Left lung (tissue), 10 donors: ENCODE measurements around the gene ERN2. TPM values are rescaled to one million over a fixed set of nuclear protein-coding genes. Genes with fewer than 3 reads are reported as not detected.

Experiments used
- ATAC-seq: fragments of 200-7000 bp; cut with Tn5 transposase; one replicate; pipeline ENCODE4 v1.9.1; 2020; ENCODE audit warnings: moderate library complexity
- DNase-seq, 4 donors: peaks; one replicate each; pipeline ENCODE4 v3.0.0-alpha.2; 2013 to 2020
- H3K27ac ChIP-seq, 2 donors: fragments of 200-600 bp; sonication (generic) in 1 of 2; one replicate each; pipeline versions ENCODE4 v1.5.0 to v1.8.0; 2020 to 2021
- H3K27me3 ChIP-seq, 2 donors: fragments of 200-600 bp; sonication (generic) in 1 of 2; one replicate each; pipeline versions ENCODE4 v1.5.0 to v1.8.0; 2020 to 2021
- H3K36me3 ChIP-seq, 2 donors: fragments of 200-600 bp; sonication (generic) in 1 of 2; one replicate each; pipeline versions ENCODE4 v1.5.0 to v1.8.0; 2020 to 2021
- H3K4me1 ChIP-seq, 2 donors: fragments of 200-600 bp; one replicate each; pipeline ENCODE4 v1.8.0; 2021
- H3K4me3 ChIP-seq, 2 donors: fragments of 200-600 bp; sonication (generic) in 1 of 2; one replicate each; pipeline versions ENCODE4 v1.5.0 to v1.8.0; 2020 to 2021; ENCODE audit warnings: mild to moderate bottlenecking in 1 of 2
- H3K9me3 ChIP-seq, 2 donors: fragments of 200-600 bp; sonication (generic) in 1 of 2; one replicate each; pipeline versions ENCODE4 v1.5.0 to v1.8.0; 2020 to 2021
- CTCF ChIP-seq, 2 donors: fragments of 200-600 bp; sonication (generic) in 1 of 2; IDR thresholded peaks; one replicate each; pipeline versions ENCODE4 v1.5.0 to v1.8.0; 2021; ENCODE audit warnings: antibody characterized with exemption in 2 of 2
- intact Hi-C, 2 donors: fragments of 100-400 bp; cut with DNase I; formaldehyde crosslinking; loops; one replicate each; pipeline versions ENCODE4 v1.11.2 to v1.14.2; 2022
- polyA plus RNA-seq, 6 donors: library from polyadenylated mRNA; unstranded; fragments of 120-200 nt; gene quantifications; one replicate each; pipeline ENCODE4 v1.2.1, GENCODE V29; 2013; ENCODE audit not compliant: insufficient read length in 6 of 6
- total RNA-seq, 2 donors: library from RNA; stranded (reverse); fragmentation: NEBNext Ultra II Directional; extraction: Animal tissue kit (Norgen Biotek cat#: 25700); gene quantifications; one replicate each; pipeline ENCODE4 v1.2.1, GENCODE V29; 2021
- donor health status: DM: no; HTN: yes; CAD: no.
- donor health status: DM: no; HTN: no; CAD: no.

Gene ERN2
- total and polyA plus RNA-seq, 8 donors = 0.10 to 0.84 (median 0.18) TPM; not detected in 1

GRCh38 chr16:23699100-23699499 is 13.9 kb downstream of the ERN2 start:
- ATAC-seq (peak; percentile 70), DNase-seq (no peak)
- Histone ChIP-seq H3K9me3 (peaks cover 0 to 6% of the 10 kb centered on the region in 2 donors), H3K4me3 (no peak overlapping the region), H3K36me3 (no peaks in the 10 kb centered on the region), H3K4me1 (peaks cover 0 to 9% of the 10 kb centered on the region in 2 donors), H3K27ac (no peak overlapping the region), H3K27me3 (peaks cover 0 to 17% of the 10 kb centered on the region in 2 donors)
- TF ChIP-seq CTCF (IDR thresholded peaks at IDR 0.05) = no peak
- intact Hi-C loops = no loop called here

DNA sequence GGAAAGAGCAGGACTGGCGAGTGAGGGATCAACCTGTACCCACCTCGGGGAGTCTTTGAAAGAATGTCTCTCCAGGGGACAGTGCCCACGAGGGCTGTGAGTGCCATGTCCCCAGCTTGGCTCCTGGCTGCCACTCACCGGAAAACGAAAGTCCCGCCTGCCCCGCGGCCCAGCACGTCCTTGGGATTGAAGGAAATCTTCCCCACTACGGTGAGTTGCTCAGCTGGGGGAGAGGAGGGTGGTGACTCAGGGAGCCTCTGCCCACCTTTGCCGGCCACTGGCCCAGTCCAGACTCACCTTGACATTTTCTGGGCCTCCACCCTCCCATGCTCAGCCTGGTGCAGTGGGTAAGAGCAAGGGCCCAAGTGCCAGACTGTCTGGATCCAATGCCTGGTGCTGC is 17.3 kb downstream of the ERN2 start:
- Histone ChIP-seq H3K4me3 (no peak overlapping the region), H3K9me3 (no peaks in the 10 kb centered on the region), H3K27me3 (peaks cover 0 to 18% of the 10 kb centered on the region in 2 donors), H3K4me1 (peaks cover 0 to 9% of the 10 kb centered on the region in 2 donors), H3K36me3 (peaks cover 0 to 8% of the 10 kb centered on the region in 2 donors), H3K27ac (no peak overlapping the region)
- ATAC-seq (no peak), DNase-seq (no peak)
- TF ChIP-seq CTCF (IDR thresholded peaks at IDR 0.05) = no peak
- intact Hi-C loops = no loop called here

GRCh38 chr16:23694644-23695373 is 18.2 kb downstream of the ERN2 start:
- Histone ChIP-seq H3K36me3 (peaks cover 0 to 17% of the 10 kb centered on the region in 2 donors), H3K27ac (no peak overlapping the region), H3K9me3 (no peaks in the 10 kb centered on the region), H3K27me3 (peaks cover 0 to 18% of the 10 kb centered on the region in 2 donors), H3K4me3 (no peak overlapping the region), H3K4me1 (peaks cover 0 to 9% of the 10 kb centered on the region in 2 donors)
- TF ChIP-seq CTCF (IDR thresholded peaks at IDR 0.05) = no peak
- peak; percentile 65 for ATAC-seq
- DNase-seq = no peak
- intact Hi-C loops = no loop called here

- Histone ChIP-seq H3K4me3 (no peak overlapping the region), H3K27ac (no peak overlapping the region), H3K4me1 (peaks cover 0 to 9% of the 10 kb centered on the region in 2 donors), H3K27me3 (peaks cover 0 to 18% of the 10 kb centered on the region in 2 donors), H3K36me3 (peaks cover 0 to 23% of the 10 kb centered on the region in 2 donors), H3K9me3 (no peaks in the 10 kb centered on the region)
- DNase-seq (no peak), ATAC-seq (no peak)
- intact Hi-C loops = no loop called here
- TF ChIP-seq CTCF (IDR thresholded peaks at IDR 0.05) = no peak
Measured at GRCh38 chr16:23694265-23694643, 18.8 kb downstream of the ERN2 start.

DNA sequence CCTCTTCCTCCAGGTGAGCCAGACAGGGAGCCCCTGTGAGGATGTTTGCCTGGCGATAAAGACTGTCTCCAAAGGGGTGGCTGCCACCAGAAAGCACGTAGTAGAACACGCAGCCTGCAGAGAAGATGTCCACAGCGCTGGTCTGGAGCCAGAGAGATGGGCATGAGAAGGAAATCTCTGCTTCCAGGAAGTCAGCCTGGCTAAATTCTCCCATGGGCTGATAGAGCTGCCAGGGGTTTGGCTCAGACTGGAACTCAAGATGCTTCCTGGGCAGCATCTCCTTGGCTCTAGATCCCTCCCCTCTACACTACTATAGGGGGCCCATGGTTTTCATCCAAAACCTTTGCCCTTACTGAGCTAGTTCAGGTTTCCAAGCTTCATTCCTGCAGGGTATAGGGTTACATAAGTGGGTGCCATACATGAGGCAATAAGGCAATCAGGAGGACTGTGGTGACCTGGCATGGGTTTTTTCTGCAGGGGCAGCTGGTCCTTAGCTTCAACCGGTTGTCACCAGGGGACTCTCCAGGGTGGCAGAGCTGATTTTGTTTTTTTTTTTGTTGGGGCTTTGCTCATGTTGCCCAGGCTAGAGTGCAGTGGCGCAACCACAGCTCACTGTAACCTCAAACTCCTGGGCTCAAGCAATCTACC is 20.7 kb downstream of the ERN2 start:
- intact Hi-C loops = no loop called here
- no peak for ATAC-seq
- no peak for TF ChIP-seq CTCF (IDR thresholded peaks at IDR 0.05)

More for the DNA sequence above, 20.7 kb downstream of the ERN2 start:
- Histone ChIP-seq H3K36me3 (peaks cover 0 to 42% of the 10 kb centered on the region in 2 donors), H3K9me3 (no peaks in the 10 kb centered on the region), H3K27me3 (peaks cover 0 to 18% of the 10 kb centered on the region in 2 donors), H3K4me1 (peaks cover 0 to 9% of the 10 kb centered on the region in 2 donors), H3K27ac (no peak overlapping the region), H3K4me3 (no peak overlapping the region)
- DNase-seq = no peak
